ENCODE data around the gene PM20D2.

Gene PM20D2

DNA sequence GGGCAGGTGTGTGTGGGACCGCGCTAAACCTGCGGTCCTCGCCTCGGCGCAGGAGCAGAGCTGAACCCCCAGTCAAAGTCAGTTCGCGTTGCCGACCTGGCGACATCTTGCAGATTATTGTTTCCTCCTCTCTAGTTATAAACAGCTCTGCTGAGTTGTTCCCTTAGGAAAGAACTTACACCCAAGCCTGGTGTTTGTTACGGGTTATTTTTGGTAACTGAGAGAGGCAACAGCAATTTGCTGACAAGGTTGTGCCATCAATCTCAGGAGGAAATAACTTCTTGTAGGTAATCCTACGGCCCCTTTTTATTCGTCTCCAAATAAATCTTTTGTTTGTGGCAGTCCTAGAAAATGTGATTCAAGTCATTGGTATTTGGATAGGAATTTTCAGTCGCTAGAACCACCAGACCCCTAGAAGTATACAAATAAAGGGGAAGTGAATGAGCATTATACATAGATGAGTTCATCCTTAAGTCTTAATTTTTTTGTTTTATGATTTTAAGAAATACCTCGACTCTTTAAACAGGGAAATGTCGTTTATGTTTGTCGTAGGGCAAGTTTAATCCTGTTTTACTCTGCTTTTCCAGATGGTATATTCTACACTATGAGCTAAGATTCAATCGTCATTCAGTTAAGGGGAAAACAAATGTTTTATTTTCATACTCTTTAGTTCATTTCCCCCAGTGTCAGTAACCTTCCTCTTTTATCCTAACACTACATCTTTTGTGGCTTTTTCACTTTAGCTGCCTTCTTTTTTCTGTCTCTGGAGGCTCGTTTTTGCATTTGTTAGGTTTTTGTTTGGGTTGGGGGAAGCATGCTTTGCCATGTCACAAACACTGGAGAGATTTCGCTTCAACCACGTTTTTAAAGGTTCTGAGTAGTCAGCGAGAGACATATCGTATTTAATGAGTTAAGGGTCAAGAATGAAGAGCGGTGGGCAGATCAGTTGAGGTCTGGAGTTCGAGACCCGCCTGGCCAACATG lies 1.2 kb downstream of the PM20D2 start:
- DNase-seq: no peak

DNA sequence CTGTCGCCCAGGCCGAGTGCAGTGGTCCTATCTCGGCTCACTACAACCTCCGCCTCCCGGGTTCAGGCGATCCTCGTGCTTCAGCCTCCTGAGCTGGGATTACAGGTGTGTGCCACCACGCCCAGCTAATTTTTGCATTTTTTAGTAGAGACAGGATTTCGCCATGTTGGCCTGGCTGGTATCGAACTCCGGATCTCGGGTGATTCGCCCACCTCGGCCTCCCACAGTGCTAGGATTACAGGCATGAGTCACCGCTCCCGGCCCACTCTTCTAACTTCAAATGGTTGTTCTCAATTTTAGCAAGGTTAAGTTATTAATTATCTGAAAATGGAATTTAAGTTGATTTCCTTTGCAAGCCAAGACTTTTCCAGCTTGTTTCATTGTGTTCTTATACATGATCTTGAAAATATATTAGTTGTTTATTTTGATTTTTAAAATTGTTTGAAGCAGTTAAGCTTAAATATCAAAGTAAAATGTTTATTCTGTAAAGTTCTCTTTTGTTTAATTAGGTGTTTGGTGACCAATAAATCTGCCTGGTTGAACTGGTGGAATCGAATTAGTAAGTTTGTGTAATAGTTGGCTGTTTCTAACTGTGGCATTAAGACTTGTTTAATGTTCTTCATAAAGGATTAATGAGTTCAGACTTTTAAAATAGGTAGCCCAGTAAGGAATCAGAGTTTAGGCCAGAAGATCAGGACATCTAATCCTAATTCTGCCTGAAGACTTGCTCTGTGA lies 2.3 kb downstream of the PM20D2 start:
- no peak for DNase-seq

DNA sequence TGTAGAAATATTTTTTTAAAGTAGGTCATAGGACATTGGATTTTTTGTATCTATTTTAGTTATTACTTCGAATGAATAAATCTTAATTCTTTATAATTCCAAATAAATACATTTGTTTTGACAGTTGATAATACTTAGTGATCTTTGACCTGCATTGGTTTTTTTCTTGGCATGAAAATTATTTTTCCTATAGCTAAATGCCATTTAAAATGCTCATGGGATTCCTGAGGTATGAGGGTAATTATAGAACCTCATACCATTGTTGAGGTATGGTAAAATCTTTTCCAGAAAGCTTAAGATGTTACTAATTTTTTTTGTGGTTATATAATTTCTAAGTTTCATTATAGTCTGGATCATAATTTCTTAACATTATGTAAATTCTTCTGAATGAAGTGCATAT lies 8.3 kb downstream of the PM20D2 start:
- DNase-seq: no peak

- no peak for DNase-seq
Measured at GRCh38 chr6:89160331-89161092, 14.7 kb downstream of the PM20D2 start.

GRCh38 chr6:89161326-89162046 lies 15.6 kb downstream of the PM20D2 start:
- no peak for DNase-seq

- no peak for DNase-seq
Measured at GRCh38 chr6:89162047-89162371, 16.2 kb downstream of the PM20D2 start.

DNA sequence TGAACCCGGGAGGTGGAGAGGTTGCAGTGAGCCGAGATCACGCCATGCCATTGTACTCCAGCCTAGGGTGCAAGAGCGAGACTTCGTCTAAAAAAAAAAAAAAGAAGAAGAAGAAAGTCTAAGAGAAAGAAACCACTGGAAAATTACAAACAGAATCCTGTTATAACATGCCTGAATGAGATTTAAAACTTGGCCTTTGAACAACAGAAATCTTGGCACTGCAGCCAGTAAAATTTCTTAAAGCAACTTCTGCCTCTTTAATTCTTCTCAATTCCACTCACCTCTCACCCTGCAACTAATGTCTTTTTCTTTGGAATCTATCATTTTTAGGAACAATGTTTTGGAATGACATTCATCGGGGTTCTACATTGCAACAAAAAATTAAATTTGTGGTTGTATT lies 26.3 kb downstream of the PM20D2 start:
- DNase-seq: no peak

DNA sequence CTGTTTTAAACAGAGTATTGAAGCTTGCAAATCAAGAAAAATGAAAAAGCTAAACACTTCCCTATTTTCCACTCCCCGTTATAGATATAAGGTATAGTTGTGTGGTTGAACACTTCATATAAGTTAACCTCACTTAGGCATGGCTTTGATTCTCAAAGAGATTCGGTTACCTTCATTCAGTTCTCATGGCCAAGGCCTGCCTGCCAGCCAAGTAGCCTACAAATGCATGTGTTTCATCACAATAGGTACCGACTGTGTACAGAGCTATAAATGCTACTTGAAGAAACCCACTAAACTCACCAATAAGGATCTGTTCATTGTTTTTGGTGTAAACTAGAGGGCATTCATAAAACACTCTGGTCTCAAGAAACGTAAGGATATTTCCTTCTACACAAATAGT lies 27.8 kb downstream of the PM20D2 start:
- no peak for DNase-seq

GRCh38 chr6:89180112-89180511 lies 34.3 kb downstream of the PM20D2 start:
- DNase-seq: no peak

DNA sequence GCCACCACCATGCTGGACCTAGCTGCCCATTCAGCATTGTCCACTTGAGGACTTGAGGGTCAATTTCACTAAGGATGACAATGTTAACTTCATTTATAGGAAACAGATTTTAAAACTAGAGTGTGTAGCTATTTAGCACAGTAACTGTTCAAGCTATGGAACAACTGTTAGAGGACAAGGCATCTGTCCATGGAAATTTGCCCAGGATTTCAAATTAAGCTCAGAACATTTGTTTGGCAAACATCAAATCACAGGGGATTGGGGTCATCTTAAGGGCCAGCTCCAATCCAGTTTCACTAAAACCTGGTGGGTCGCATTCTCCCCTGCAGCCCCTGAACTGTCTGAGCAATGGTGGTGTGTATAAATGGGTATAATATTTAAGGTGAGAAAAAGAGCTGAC lies 35.1 kb downstream of the PM20D2 start:
- DNase-seq: no peak

- no peak for DNase-seq
Measured at GRCh38 chr6:89183294-89183693, 37.4 kb downstream of the PM20D2 start.

DNA sequence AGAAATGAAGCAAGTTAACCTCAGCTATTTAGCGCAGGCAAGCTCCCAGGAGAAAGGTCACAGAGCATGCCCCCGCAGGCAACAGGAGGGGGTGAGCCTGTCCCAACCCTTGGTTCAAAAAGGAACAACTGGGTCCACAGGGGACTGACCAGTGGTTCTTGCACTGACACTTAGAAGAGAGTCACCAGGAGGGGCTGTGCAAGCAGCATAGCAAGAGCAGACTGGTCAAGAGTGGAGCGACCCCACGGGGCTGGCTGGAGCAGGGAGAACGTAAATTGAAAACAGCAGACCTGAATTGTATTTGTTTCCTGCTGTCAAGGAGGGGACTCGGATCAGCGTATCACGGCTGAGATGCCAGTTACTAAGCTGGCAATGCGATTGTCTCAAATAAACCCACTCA lies 38.5 kb downstream of the PM20D2 start:
- DNase-seq: no peak

DNA sequence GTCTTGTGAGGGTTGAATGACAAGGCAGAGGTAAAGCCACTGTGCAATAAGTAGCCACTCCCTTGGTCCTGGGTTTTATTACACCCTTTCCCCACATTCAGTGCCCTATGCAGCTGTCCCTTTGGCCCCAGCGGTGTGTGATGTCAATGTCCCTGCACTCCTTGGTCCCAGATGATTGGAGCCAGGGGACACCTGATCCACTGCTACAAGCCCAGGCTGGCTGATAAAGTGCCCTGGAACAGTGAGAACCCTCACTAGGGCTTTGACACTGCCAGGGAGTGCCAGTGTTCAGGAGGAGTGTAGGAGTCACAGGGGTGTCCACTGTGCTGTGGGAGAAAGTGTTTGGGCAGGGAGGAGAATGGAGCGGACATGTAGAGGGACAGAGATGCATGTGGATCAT lies 40.9 kb downstream of the PM20D2 start:
- no peak for DNase-seq

- no peak for DNase-seq
Measured at GRCh38 chr6:89187504-89187903, 41.6 kb downstream of the PM20D2 start.

DNA sequence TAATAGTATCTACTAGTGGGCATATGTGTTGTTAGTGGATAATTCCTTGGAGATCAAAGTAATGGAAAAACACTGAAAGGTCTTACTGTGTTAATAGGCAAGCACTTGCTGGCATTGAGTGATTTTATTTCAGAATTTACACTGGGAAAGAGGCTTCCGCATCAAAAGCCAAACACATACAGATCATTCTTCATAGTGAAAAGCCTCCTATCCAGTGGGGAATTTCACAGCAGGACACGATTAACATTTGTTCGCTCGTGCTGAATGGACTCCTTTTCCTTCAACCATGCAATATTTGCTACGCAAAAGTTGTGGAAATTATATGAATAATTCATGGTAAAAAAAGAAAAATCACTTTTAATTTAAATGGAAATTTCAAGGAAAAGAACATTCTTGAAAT lies 44.9 kb downstream of the PM20D2 start:
- no peak for DNase-seq

DNA sequence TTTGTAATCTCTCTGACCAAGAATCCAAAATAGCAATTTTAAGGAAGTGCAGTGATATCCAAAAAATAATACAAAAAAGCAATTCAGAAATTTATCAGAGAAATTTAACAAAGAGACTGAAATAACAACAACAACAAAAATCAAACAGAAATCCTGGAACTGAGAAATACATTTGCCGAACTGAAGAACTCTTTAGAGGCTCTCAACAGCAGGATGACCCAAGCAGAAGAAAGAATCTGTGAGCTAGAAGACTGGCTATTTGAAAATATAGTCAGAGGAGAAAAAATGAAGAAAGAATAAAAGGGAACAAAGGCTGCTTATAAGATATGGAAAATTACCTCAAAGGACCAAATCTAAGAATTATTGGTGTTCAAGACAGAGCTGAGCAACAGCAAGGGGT lies 48.7 kb downstream of the PM20D2 start:
- DNase-seq: no peak

DNA sequence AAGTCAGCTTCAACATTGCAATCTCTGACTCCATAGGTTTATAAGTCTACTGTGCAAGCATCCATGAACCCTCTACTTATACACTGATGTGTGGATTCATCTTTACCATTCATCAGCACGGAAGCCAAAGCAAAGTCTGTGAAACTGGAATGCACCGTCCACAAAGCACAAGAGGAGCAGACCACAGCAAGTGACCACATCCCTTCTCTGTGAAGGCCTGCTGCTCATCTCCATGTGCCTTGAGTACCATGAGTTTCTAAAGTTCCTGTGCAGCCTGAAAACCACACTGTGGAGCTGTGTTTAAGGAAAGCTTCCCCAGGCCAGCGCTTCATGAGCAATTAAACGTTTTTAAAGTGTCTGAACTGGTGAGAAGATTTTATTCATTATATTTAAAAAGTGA lies 51.3 kb downstream of the PM20D2 start:
- DNase-seq: no peak

DNA sequence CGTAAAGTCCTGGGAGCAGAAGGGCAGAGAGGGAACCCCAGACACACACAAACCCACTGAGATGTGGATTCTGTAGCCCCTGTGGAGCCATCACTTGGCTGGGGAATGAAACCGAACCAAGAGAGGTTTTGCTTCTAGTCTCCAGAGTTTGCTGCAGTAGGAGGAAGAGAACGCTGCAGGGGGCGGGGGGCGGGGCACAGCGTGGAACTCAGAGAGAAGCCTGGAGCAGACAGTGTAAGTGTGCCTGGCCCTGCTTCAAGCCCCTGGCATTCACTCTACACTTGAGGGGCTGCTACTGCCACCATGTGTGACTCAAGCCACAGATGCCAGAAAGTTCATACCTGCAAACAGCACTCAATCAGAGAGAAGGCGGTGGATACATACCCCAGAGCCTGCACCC lies 52.4 kb downstream of the PM20D2 start:
- no peak for DNase-seq

- DNase-seq: no peak
Measured at GRCh38 chr6:89199579-89199978, 53.7 kb downstream of the PM20D2 start.

DNA sequence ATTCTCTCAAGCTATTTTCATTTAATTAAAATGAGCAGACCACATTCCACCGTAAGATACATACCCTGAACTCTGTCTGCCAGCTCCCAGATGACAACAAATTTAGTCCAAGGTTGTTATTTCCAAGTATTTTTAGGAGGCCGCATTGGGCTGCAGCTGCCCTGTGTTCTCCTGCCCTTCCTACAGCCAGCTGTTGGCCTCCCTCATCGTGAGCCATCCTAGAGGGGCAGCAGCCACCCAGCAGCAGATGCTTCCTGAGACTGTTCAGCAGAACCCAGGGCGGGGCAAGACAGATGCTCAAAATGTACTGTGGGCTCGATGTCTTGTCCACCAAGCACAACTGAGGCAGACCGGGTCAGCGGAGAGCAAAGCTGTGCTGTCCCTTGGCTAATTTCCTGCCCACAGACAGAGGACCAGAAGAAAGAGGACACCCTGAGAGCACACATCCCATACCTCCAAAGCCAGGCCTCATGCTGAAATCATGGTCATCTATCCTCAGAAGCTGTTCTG lies 54.9 kb downstream of the PM20D2 start:
- DNase-seq: no peak

DNA sequence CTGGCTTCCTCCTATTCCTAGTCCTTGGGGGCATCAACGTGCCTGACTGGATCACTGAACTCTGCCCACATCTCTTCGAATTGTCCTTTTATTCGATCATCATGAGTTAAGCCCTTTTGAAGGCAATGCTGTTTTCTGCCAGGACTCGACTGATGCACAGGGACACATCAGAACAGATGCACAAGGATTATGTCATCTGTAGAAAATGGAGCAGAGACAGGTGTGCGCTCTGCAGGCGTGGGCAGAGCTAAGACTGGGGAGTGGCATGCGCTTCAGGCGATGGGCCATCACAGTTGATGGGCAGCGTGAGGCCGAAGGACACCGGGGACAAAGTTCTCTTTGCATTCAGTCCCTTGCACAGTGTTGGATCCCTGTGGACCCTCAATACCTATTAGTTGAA lies 58.2 kb downstream of the PM20D2 start:
- DNase-seq: no peak

DNA sequence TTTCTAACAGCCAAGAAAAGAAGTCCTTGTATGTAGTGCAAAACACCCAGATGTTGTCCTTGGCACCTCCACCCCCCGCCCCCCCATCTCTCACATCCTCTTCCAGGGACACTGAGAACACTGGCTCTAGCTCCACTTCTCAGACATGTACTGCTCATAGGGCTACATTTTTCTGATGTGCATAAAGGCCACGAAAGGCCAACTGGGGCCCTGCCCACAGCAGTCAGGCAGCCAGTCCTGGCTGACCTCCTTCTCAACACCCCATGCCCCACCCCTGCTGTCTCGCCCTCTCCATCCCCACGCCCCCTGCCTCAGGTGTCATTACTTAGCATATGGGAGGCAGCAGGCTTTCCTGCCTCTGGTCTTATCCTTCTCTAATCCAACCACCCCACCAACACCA lies 60.0 kb downstream of the PM20D2 start:
- no peak for DNase-seq

DNA sequence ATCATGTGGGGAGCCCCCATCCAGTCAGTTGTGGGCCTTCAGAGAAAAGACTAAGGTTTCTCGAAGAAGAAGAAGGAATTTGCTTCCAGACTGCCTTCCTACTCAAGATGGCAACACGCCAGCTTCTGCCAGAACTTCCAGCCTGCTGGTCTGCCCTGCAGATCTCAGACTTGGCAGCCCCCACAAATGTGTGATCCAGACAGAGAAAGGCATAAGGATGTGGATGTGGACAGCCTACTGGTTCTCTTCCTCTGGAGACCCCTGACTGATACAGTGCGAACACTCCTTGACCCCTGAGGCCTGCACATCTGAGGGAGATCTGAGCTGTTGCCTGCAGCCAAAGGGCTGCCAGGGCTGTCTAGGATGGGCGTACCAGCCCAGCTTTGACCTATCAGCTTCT lies 62.7 kb downstream of the PM20D2 start:
- no peak for DNase-seq
